Heart left ventricle (tissue), 16 donors: Measurements from ENCODE around the gene OR5A1. TPM values are rescaled to one million over a fixed set of nuclear protein-coding genes. Genes with fewer than 3 reads are reported as not detected.

Experiments
- ATAC-seq, 4 donors: fragments of 200-7000 bp; cut with Tn5 transposase; one replicate each; pipeline ENCODE4 v1.9.1; 2020 to 2022; ENCODE audit warnings: moderate library complexity in 4 of 4, mild to moderate bottlenecking in 3 of 4, moderate number of reproducible peaks in 1 of 4
- DNase-seq, 5 donors: peaks; one replicate each; pipeline ENCODE4 v3.0.0-alpha.2; 2020
- H3K27ac ChIP-seq, 12 donors: fragments of 200-600 bp; sonication (generic) in 4 of 12; one replicate each; pipeline versions ENCODE4 v1.5.0 to v1.8.0; 2016 to 2022; ENCODE audit warnings: mild to moderate bottlenecking in 2 of 12
- H3K27me3 ChIP-seq, 9 donors: fragments of 200-600 bp; sonication (generic) in 2 of 9; one replicate each; pipeline versions ENCODE4 v1.5.1 to v1.8.0; 2016 to 2022; ENCODE audit warnings: mild to moderate bottlenecking in 3 of 9
- H3K36me3 ChIP-seq, 9 donors: fragments of 200-600 bp; sonication (generic) in 2 of 9; one replicate each; pipeline versions ENCODE4 v1.5.0 to v1.8.0; 2018 to 2022; ENCODE audit warnings: mild to moderate bottlenecking in 2 of 9
- H3K4me1 ChIP-seq, 12 donors: fragments of 200-600 bp; sonication (generic) in 4 of 12; one replicate each; pipeline versions ENCODE4 v1.5.0 to v1.8.0; 2016 to 2022; ENCODE audit warnings: mild to moderate bottlenecking in 3 of 12
- H3K4me3 ChIP-seq, 12 donors: fragments of 200-600 bp; sonication (generic) in 4 of 12; one replicate each; pipeline versions ENCODE4 v1.5.0 to v1.8.0; 2017 to 2022; ENCODE audit warnings: mild to moderate bottlenecking in 9 of 12, moderate library complexity in 4 of 12
- H3K9me3 ChIP-seq, 12 donors: fragments of 200-600 bp; sonication (generic) in 4 of 12; one replicate each; pipeline versions ENCODE4 v1.5.0 to v1.8.0; 2016 to 2022; ENCODE audit warnings: mild to moderate bottlenecking in 1 of 12
- CTCF ChIP-seq, 12 donors: fragments of 200-600 bp; sonication (generic) in 4 of 12; IDR thresholded peaks; one replicate each; pipeline versions ENCODE4 v1.5.0 to v1.8.0; 2018 to 2022; ENCODE audit warnings: antibody characterized with exemption in 12 of 12, mild to moderate bottlenecking in 5 of 12
- POLR2A ChIP-seq, 2 donors: fragments of 450-650 bp; IDR thresholded peaks; one replicate each; pipeline ENCODE4 v1.6.1; 2017; ENCODE audit warnings: antibody characterized with exemption in 2 of 2, mild to moderate bottlenecking in 2 of 2, moderate library complexity in 2 of 2
- WGBS, 4 donors: extraction: QIAGEN DNeasy Blood & Tissue Kit in 2 of 4; methylation state at CpG; one replicate each; pipeline versions ENCODE4 v1.1.5 to v1.1.7; 2013 to 2018; 5-methylcytosine and 5-hydroxymethylcytosine counted together
- intact Hi-C, 10 donors: fragments of 100-400 bp; cut with DNase I; formaldehyde crosslinking; loops; one replicate each; pipeline versions ENCODE4 v1.11.1 to v1.14.2; 2022
- polyA plus RNA-seq, 2 donors: library from polyadenylated mRNA; stranded (reverse); fragments of 200-250 nt; gene quantifications; one replicate each; pipeline ENCODE4 v1.2.3, GENCODE V29; 2013
- total RNA-seq, 9 donors: library from RNA; depleted of rRNA in 2 of 9; stranded (reverse); fragments of >200 nt in 2 of 9; fragmentation: NEBNext Ultra II Directional in 3 of 9; extraction: Animal tissue kit (Norgen Biotek cat#: 25700) in 3 of 9; gene quantifications; one replicate each; pipeline versions ENCODE4 v1.1.0 to v1.2.4, GENCODE V29; 2016 to 2023
- donor health status: ischemic (EF 13 %, LVEDD 7.1; RV severe dilation, severe dysfunction).
- donor health status: healthy with polysubstance abuse.
- donor health status: DM: no; HTN: yes; CAD: no.
- donor health status: DM: no; HTN: no; CAD: no.
- donor health status: ischemic (EF 25% LVEDD 6.9; RV normal size, moderate dysfunction).
- donor health status: ischemic (EF 25% LVEDD 5.7; RV mildly dilated, moderate dysfunction).
- donor health status: healthy.
- donor health status: DM: yes; HTN: yes; CAD: no.
- donor health status: ischemic (EF 35%, LVEDD 5.7; RV mildly dilated, moderate dysfunction).
- donor health status: nonischemic (EF 11% LVEDD 7.7; RV severe dilation, severe dysfunction).
- donor health status: DM: yes; HTN: yes; CAD: no.
- donor health status: PGD.
- donor health status: ischemic (EF 29% LVEDD 5.4; RV normal size, mild dysfunction).
- donor health status: nonischemic (EF 23%, LVEDD 6.1; RV moderate dilation, normal function).

OR5A1 gene
- total and polyA plus RNA-seq, 11 donors: not detected

- DNase-seq: no peak
- Histone ChIP-seq H3K36me3 (no peaks in the 10 kb centered on the region), H3K27me3 (peaks cover 0 to 24% (median 0%) of the 10 kb centered on the region in 9 donors), H3K4me1 (no peaks in the 10 kb centered on the region), H3K4me3 (no peak overlapping the region), H3K9me3 (no peaks in the 10 kb centered on the region), H3K27ac (no peak overlapping the region)
- TF ChIP-seq POLR2A (IDR thresholded peaks at IDR 0.05): no peak
- no peak for TF ChIP-seq CTCF (IDR thresholded peaks at IDR 0.05)
- WGBS, 4 donors: 56 to 74% (median 69%) methylated on average over 5 of the region's 5 CpGs
- ATAC-seq: no peak
- intact Hi-C loops: no loop called here
Observed at GRCh38 chr11:59417023-59417422, 19.2 kb upstream of the OR5A1 start.

- Histone ChIP-seq H3K27me3 (peaks cover 0 to 24% (median 0%) of the 10 kb centered on the region in 9 donors), H3K4me3 (no peak overlapping the region), H3K4me1 (no peaks in the 10 kb centered on the region), H3K27ac (no peak overlapping the region), H3K36me3 (no peaks in the 10 kb centered on the region), H3K9me3 (no peaks in the 10 kb centered on the region)
- intact Hi-C loops: no loop called here
- WGBS, 4 donors: 57 to 75% (median 68%) methylated on average over 2 of the region's 2 CpGs
- DNase-seq (no peak), ATAC-seq (no peak)
- TF ChIP-seq CTCF (IDR thresholded peaks at IDR 0.05) (no peak), POLR2A (IDR thresholded peaks at IDR 0.05) (no peak)
Observed at GRCh38 chr11:59418156-59418555, 18.1 kb upstream of the OR5A1 start.

- Histone ChIP-seq H3K27ac (no peak overlapping the region), H3K4me1 (no peaks in the 10 kb centered on the region), H3K4me3 (no peak overlapping the region), H3K9me3 (no peaks in the 10 kb centered on the region), H3K36me3 (no peaks in the 10 kb centered on the region), H3K27me3 (peaks cover 0 to 10% (median 0%) of the 10 kb centered on the region in 9 donors)
- intact Hi-C loops: loop anchor here in 1 of 10 donors (10.0 kb wide), 1 partner anchor 249 kb away; the partner anchor contains the start of gene DTX4
- DNase-seq: no peak
- 64 to 73% (median 66%) methylated on average over 2 of the region's 2 CpGs for WGBS, 4 donors
- no peak for ATAC-seq
- no peak for TF ChIP-seq POLR2A (IDR thresholded peaks at IDR 0.05)
- TF ChIP-seq CTCF (IDR thresholded peaks at IDR 0.05): no peak
Observed at GRCh38 chr11:59423835-59424234, 12.4 kb upstream of the OR5A1 start.

GRCh38 chr11:59425131-59425530, 11.1 kb upstream of the OR5A1 start:
- intact Hi-C loops: loop anchor here in 2 of 10 donors (5.0 to 10.0 kb wide), 2 partner anchors 250 to 253 kb away; partner anchors contain the start of gene DTX4 (in 2 of the 2)
- 54 to 62% (median 59%) methylated on average over 4 of the region's 4 CpGs for WGBS, 4 donors
- Histone ChIP-seq H3K27me3 (peaks cover 0 to 10% (median 0%) of the 10 kb centered on the region in 9 donors), H3K9me3 (no peaks in the 10 kb centered on the region), H3K27ac (no peak overlapping the region), H3K36me3 (no peaks in the 10 kb centered on the region), H3K4me3 (no peak overlapping the region), H3K4me1 (no peaks in the 10 kb centered on the region)
- TF ChIP-seq POLR2A (IDR thresholded peaks at IDR 0.05): no peak
- no peak for TF ChIP-seq CTCF (IDR thresholded peaks at IDR 0.05)
- no peak for ATAC-seq
- DNase-seq: no peak
